HG03378 (cell line): Measurements from ENCODE around the gene APOBEC3C.
"Not testable (repeated sequence)": the region's sequence is repeated elsewhere in the genome, so short reads cannot be mapped to it uniquely, and the experiment has no call there.

ENCODE experiments used
- ATAC-seq: cut with Tn5 transposase; IDR thresholded peaks from one replicate; pipeline ENCODE4 v1.9.1; 2021; ENCODE audit warnings: mild to moderate bottlenecking, moderate library complexity; ENCODE audit not compliant: unreplicated experiment

The APOBEC3C gene

DNA sequence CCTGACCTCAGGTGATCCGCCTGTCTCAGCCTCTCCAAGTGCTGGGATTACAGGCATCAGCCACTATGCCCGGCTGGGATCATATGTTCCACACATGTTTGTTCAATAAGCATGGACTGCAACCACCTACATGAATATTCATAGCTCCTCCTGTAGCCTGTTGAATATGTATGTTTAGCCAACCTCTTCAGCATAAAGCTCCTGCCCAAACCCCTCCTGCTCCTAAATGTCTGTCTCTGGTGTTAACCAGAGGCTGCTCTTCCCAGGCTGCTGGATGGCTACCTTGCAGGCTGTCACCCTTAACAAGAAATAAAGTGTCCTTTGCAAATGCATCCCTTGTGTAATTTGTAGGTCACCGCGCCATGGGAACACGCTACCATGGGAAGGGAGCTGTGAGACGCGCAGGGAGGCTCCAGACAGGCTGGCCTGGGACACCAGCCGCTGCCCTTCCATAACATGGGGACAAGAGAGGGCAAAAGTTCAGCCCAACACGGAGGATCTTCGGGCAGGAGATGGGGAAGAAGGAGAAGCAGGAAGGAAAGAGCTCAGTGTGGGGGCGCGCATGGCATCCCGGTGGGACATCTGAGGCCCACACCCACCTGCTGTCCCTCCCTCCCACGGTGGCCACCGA, 6.1 kb downstream of the APOBEC3C start:
- not testable (repeated sequence) for ATAC-seq

DNA sequence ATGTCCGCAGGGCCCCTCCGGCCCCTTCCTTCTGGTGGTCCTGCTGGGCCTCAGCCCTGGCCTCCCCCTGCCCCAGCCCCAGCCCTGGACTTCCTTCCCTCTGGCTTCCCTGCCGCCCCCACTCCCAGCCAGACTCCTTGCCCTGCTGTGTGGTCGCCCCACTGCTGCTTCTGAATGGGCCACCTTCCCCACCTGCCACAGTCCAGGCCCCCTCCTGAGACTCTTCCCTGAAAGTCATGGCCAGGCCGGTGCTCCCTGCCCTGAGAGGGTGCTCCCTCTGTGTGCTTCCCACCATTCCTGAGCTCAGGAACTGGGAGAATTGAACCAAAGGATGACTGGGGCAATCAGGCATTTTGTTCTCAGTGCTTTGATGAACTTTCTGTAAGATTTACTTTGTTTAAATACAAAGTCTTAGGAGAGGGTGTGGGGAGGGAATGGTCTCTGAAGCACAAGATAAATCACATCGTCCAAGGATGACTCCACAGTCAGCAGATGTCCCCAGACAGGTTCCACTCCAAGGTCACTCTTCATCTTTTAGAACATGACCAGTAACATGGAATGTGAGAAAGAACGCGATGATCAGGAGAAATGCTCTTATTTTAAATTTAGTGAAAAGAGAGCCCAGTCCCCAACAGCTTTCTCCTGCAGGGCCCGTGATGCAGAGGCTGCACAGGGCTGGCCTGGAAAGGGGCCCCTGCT, 7.6 kb downstream of the APOBEC3C start:
- no peak for ATAC-seq

DNA sequence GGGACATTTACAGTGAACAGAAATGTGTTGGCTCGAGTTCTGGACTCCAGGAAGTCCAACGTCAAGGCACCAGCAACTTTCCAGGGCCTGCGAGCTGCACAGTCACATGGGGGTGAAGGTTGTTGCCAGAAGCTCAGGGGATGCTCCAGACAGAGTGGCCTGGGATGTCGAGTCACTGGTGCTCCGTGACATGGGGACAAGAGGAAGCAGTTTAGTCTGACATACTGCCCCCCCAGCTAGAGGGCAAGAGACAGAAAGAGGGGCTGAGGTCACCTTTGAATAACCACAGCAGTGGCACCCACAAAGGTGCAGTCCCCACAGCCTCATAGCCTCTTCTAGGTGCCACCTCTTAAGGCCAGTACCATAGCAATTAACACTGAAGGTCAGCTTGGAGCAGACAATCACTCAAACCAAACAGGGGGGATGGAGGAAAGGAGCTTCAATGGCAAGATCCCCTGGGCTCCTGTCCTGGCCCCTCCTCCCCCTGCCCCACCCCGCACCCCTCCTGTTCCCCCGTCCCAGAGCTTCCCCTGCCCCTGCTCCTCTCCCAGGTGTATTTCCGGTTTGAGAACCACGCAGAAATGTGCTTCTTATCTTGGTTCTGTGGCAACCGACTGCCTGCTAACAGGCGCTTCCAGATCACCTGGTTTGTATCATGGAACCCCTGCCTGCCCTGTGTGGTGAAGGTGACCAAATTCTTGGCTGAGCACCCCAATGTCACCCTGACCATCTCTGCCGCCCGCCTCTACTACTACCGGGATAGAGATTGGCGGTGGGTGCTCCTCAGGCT, 10.7 kb downstream of the APOBEC3C start:
- ATAC-seq, result no peak

DNA sequence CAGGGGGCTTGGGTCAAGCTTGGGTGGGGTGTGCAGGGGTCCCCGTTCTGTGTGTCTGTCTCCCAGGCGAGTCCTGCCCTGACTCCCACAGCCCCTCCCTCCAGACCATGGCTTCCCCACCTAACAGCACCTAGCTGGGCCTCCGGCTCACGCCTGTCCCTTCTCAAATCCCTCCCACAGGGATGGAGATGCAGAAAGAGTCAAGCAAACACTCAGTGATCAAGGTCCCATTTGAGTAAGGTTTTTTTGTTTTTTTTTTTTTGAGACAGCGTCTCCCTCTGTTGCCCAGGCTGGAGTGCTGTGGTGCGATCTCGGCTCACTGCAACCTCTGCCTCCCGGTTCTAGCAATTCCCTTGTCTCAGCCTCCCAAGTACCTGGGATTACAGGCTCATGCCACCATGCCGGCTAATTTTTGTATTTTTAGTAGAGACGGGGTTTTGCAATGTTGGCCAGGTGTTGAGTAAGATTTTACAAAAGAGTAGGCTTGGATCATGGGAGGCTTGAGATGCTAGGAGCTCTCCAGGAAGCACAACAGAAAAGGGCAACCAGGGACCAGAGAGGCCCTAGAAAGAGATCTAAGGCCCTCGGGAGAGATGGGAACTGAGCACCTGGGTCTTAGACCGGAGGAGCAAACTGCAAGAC, 12.6 kb downstream of the APOBEC3C start:
- no peak for ATAC-seq

DNA sequence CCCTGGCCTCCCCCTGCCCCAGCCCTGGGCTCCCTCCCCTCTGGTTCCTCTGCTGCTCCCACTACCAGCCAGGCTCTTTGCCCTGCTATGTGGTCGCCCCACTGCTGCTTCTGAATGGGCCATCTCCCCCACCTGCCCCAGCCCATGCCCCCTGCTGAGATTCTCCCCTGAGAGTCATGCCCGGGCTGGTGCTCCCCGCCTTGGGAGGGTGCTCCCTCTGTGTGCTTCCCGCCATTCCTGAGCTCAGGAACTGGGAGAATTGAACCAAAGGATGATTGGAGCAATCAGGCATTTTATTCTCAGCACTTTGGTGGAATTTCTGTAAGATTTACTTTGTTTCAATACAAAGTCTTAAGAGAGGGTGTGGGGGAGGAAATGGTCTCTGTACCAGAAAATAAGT, 13.7 kb downstream of the APOBEC3C start:
- no peak for ATAC-seq

DNA sequence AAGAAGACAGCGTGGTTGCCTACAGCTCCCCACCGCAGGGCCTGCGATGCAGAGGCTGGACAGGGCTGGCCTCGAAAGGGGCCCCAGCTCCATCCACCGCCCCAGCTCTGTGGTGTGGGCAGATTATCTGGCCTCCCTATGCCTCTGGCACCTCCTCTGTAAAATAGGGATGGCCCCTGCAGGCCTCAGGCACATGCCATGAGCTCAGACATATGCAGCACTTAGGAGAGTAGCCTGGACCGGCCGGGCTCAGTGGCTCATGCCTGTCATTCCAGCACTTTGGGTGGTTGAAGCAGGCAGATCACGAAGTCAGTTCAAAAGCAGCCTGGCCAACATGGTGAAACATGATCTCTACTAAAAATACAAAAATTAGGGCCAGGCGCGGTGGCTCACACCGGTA, 14.2 kb downstream of the APOBEC3C start:
- no peak for ATAC-seq

DNA sequence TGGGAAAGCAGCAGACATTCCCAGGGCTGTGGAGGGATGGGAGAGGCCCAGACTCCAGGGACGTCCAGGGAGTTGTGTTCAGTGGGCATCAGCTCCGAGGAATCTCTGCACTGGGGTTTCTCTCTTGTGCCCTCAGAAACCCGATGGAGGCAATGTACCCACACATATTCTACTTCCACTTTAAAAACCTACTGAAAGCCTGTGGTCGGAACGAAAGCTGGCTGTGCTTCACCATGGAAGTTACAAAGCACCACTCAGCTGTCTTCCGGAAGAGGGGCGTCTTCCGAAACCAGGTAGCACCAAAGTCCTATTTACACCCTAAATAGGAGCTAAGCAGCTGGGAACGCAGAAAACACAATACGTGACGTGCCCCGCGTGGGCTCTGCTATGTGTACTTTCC, 15.2 kb downstream of the APOBEC3C start:
- ATAC-seq, result no peak

DNA sequence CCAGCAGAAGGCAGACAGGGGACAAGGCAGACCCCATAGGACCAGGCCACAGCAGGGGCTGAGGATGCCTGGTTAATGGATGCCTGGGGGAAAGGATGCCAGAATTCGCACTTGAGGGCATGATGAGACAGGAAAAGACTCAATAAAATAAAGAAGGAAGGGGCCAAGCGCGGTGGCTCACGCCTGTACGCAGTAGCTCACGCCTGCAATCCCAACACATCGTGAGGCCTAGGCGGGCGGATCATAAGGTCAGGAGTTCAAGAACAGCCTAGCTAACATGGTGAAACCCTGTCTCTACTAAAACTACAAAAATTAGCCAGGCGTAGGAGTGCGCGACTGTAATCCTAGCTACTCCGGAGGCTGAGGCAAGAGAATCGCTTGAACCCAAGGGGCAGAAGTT, 16.6 kb downstream of the APOBEC3C start:
- no peak for ATAC-seq

DNA sequence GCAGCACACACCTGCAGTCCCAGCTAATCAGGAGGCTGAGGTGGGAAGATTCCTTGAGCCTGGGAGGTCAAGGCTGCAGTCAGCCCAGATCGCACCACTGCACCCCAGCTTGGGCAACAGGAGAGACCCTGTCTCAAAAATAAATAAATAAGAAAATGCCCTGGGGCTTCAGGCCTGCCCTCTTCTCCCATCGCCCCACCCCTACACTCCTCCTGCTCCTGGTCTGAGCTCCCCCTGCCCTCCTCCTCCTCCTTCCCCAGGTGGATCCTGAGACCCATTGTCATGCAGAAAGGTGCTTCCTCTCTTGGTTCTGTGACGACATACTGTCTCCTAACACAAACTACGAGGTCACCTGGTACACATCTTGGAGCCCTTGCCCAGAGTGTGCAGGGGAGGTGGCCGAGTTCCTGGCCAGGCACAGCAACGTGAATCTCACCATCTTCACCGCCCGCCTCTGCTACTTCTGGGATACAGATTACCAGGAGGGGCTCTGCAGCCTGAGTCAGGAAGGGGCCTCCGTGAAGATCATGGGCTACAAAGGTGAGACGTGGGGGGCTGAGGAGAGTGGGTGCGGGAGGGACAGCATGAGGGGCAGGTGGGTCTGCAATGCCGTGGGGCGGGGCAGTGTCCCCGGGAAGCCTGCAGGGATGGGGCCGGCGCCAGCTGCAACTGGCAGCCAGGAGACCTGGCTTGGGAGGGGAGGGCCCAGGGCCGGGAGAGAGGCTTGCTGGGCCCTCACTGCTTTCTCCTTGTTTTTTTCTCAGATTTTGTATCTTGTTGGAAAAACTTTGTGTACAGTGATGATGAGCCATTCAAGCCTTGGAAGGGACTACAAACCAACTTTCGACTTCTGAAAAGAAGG, 17.6 kb downstream of the APOBEC3C start:
- ATAC-seq, result not testable (repeated sequence)

DNA sequence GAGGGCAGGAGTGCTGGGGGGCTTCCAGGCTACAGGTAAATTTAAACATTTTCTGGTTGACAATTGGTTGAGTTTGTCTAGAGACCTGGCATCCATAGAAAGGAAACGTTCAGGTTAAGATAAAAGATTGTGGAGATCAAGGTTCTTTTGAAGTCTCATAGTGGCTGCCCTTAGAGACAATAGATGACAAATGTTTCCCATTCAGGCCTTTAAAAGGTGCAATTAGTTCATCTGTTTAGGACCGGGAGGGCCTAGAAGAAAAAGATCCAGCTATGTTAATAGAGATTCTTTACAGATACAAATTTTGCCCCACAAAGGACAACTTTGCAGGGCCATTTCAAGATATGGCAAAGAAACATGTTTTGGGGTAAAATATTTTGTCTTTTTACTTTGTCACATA, 23.0 kb downstream of the APOBEC3C start:
- ATAC-seq, result not testable (repeated sequence)

DNA sequence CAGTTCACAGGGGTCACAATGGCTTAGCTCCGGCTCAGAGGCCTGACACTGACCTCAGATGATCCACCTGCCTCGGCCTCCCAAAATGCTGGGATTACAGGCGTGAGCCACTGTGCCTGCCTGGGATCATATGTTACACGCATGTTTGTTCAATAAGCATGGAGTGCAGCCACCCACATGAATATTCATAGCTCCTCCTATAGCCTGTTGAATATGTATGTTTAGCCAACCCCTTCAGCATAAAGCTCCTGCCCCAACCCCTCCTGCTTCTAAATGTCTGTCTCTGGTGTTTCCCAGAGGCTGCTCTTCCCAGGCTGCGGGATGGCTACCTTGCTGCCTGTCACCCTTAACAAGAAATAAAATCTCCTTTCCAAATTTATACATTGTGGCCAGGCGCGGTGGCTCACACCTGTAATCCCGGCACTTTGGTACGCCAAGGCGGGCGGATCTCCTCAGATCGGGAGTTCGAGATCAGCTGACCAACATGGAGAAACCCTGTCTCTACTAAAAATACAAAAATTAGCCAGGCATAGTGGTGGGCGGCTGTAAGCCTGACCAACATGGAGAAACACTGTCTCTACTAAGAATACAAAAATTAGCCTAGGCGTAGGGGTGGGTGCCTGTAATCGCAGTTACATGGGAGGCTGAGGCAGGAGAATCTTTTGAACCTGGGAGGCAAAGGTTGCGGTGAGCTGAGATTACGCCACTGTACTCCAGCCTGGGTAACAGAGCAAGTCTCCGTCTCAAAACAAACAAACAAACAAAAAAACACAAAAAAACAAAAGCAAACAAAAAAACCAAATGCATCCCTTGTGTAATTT, 25.5 kb downstream of the APOBEC3C start:
- no peak for ATAC-seq

DNA sequence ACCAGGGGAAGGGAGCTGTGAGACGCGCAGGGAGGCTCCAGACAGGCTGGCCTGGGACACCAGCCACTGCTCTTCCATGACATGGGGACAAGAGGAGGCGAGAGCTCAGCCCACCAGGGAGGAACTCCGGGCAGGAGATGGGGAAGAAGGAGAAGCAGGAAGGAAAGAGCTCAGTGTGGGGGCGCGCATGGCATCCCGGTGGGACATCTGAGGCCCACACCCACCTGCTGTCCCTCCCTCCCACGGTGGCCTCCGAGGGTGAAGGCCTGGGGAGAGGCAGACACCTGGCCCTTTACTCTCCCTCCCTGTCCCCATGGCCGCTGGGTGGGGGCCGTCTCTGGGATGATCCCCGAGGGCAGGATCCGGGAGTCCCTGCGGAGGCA, 26.1 kb downstream of the APOBEC3C start:
- ATAC-seq, result not testable (repeated sequence)

DNA sequence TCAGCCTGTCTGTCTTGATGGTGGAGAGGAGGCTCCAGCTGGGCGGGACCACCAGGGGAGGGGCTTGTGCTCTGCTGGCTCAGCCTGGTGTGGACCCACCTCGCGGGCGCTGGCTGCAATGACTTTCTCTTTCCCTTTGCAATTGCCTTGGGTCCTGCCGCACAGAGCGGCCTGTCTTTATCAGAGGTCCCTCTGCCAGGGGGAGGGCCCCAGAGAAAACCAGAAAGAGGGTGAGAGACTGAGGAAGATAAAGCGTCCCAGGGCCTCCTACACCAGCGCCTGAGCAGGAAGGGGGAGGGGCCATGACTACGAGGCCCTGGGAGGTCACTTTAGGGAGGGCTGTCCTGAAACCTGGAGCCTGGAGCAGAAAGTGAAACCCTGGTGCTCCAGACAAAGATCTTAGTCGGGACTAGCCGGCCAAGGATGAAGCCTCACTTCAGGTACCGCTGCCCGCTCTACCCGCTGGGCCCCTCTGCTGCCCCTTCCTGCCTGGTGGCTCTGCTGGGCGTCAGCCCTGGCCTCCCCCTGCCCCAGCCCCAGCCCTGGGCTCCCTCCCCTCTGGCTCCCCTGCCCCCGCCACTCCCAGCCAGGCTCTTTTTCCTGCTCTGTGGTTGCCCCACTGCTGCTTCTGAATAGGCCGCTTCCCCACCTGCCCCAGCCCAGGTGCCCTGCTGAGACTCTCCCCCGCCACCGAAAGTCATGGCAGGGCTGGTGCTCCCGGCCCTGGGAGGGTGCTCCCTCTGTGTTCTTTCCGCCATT, 26.7 kb downstream of the APOBEC3C start, which contains the start of gene APOBEC3F:
Gene APOBEC3F, plus strand, starts transcription at position 327 of the 759 bp plus-strand sequence. Its CDS starts 97 bp downstream, at position 424.
- peak; percentile 94 for ATAC-seq

DNA sequence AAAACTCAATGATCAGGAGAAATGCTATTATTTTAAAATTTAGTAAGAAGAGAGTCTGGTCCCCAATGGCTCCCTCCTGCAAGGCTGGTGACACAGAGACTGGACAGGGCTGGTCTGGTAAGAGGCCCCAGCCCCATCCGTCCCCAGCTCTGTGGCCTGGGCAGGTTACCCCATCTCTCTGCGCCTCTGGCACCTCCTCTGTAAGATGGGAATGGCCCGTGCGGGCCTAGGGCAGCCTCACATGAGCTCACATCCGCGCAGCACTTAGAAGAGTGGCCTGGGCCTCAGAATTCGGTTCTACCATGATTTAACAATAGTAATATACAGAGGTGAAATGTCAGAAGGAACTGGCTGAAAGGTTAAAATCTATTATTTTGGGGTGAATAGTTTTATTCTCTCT, 27.9 kb downstream of the APOBEC3C start:
- ATAC-seq, result no peak

DNA sequence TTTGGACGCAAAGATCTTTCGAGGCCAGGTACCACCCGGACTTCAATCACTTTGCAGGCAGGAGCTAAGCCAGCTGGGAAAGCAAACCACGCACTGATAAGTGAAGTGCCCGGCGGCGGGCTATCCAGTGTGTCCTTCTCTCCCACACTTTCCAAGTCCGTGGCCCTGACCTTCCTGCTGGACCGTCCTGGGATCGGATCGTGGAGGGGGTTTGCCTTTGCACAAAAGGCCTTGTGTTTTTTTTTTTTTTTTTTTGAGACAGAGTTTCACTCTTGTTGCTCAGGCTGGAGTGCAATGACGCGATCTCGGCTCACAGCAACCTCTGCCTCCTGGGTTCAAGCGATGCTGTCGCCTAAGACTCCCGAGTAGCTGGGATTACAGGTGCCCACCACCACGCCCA, 29.0 kb downstream of the APOBEC3C start:
- ATAC-seq, result not testable (repeated sequence)

DNA sequence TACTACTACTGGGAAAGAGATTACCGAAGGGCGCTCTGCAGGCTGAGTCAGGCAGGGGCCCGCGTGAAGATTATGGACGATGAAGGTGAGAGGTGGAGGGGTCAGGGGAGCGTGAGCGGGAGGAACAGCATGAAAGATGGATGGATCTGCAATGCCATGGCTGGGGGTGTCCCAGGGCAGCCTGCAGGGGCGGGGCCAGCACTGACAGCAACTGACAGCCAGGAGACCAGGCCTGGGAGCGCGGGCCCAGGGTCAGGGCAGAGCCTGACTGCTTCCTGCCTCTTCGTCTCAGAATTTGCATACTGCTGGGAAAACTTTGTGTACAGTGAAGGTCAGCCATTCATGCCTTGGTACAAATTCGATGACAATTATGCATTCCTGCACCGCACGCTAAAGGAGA, 31.1 kb downstream of the APOBEC3C start:
- not testable (repeated sequence) for ATAC-seq

DNA sequence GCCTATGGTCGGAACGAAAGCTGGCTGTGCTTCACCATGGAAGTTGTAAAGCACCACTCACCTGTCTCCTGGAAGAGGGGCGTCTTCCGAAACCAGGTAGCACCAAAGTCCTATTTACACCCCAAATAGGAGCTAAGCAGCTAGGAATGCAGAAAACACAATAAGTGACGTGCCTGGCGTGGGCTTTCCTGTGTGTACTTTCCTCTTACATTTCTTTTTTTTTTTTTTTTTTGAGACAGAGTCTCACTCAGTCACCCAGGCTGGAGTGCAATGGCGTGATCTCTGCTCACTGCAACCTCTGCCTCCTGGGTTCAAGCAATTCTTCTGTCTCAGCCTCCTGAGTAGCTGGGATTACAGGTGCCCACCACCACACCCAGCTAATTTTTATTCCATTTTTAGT, 35.4 kb downstream of the APOBEC3C start:
- ATAC-seq, result not testable (repeated sequence)

DNA sequence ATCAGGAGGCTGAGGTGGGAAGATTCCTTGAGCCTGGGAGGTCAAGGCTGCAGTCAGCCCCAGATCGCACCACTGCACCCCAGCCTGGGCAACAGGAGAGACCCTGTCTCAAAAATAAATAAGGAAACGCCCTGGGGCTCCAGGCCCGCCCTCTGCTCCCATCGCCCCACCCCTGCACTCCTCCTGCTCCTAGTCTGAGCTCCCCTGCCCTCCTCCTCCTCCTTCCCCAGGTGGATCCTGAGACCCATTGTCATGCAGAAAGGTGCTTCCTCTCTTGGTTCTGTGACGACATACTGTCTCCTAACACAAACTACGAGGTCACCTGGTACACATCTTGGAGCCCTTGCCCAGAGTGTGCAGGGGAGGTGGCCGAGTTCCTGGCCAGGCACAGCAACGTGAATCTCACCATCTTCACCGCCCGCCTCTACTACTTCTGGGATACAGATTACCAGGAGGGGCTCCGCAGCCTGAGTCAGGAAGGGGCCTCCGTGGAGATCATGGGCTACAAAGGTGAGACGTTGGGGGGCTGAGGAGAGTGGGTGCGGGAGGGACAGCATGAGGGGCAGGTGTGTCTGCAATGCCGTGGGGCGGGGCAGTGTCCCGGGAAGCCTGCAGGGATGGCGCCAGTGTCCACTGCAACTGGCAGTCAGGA, 37.9 kb downstream of the APOBEC3C start:
- not testable (repeated sequence) for ATAC-seq
